GM12878 (cell line): ENCODE data around the gene GPR179.

Source experiments
- CEBPB ChIP-seq, 2 experiments: fragments of 150-350 bp in 1 of 2; IDR thresholded peaks; 2 replicates each; pipeline ENCODE4 v1.6.1; 2012 to 2014; ENCODE audit warnings: low read depth in 2 of 2, low read length in 2 of 2, borderline replicate concordance in 1 of 2, inconsistent platforms in 1 of 2
- CTCF ChIP-seq, 3 experiments: IDR thresholded peaks in 2 of 3; conservative IDR thresholded peaks in 1 of 3; 2 replicates each; pipeline ENCODE4 v1.5.1; 2011; ENCODE audit warnings: low read depth in 3 of 3, low read length in 3 of 3, mild to moderate bottlenecking in 3 of 3, control low read depth in 2 of 3, moderate library complexity in 2 of 3, inconsistent platforms in 1 of 3, mixed read lengths in 1 of 3; ENCODE audit not compliant: control insufficient read depth in 2 of 3, insufficient read depth in 1 of 3; ENCODE audit errors: extremely low read depth in 1 of 3
- EZH2 ChIP-seq: IDR thresholded peaks from 2 replicates; pipeline ENCODE4 v1.6.1; 2012; ENCODE audit warnings: low read depth, mild to moderate bottlenecking, control low read depth, inconsistent platforms, low read length, borderline replicate concordance; ENCODE audit not compliant: control insufficient read depth
- MYC ChIP-seq: IDR thresholded peaks from 2 replicates; pipeline ENCODE4 v1.6.1; 2011; ENCODE audit warnings: mild to moderate bottlenecking, low read length, moderate library complexity, inconsistent platforms; ENCODE audit not compliant: insufficient read depth, insufficient replicate concordance, insufficient read length, severe bottlenecking
- POLR2AphosphoS5 ChIP-seq: IDR thresholded peaks from 2 replicates; pipeline ENCODE4 v1.6.1; 2011; ENCODE audit warnings: mild to moderate bottlenecking, low read length, inconsistent platforms
- TCF7 ChIP-seq: IDR thresholded peaks from 2 replicates; pipeline ENCODE4 v1.6.1; 2014; ENCODE audit warnings: antibody characterized with exemption, borderline replicate concordance
- ZNF24 ChIP-seq: fragments of 450-650 bp; IDR thresholded peaks from 2 replicates; pipeline ENCODE4 v1.6.1; 2017; ENCODE audit warnings: antibody characterized with exemption, mild to moderate bottlenecking
- TF ChIP-seq, protein P1 (sequence below): fragments of 450-650 bp; IDR thresholded peaks from 2 replicates; pipeline ENCODE4 v1.6.1; 2018; ENCODE audit warnings: mild to moderate bottlenecking, low read depth, moderate library complexity; ENCODE audit not compliant: partially characterized antibody

GRCh38 chr17:38324772-38325171 is 19.0 kb downstream of the GPR179 start:
- TF ChIP-seq CEBPB (IDR thresholded peaks at IDR 0.05; ENCODE audit: borderline replicate concordance in 1 of 2, low read depth in 2 of 2, low read length in 2 of 2) = no peak
- no peak for TF ChIP-seq EZH2
- TF ChIP-seq CTCF (IDR thresholded peaks at IDR 0.05 in 2 of 3, conservative IDR thresholded peaks at IDR 0.05 in 1 of 3; ENCODE audit: control insufficient read depth in 2 of 3, extremely low read depth in 1 of 3, insufficient read depth in 1 of 3, low read depth in 3 of 3, low read length in 3 of 3) = no peak
- no peak for TF ChIP-seq POLR2AphosphoS5
- no peak for TF ChIP-seq MYC
- no peak for TF ChIP-seq TCF7
- TF ChIP-seq, protein P1, sequence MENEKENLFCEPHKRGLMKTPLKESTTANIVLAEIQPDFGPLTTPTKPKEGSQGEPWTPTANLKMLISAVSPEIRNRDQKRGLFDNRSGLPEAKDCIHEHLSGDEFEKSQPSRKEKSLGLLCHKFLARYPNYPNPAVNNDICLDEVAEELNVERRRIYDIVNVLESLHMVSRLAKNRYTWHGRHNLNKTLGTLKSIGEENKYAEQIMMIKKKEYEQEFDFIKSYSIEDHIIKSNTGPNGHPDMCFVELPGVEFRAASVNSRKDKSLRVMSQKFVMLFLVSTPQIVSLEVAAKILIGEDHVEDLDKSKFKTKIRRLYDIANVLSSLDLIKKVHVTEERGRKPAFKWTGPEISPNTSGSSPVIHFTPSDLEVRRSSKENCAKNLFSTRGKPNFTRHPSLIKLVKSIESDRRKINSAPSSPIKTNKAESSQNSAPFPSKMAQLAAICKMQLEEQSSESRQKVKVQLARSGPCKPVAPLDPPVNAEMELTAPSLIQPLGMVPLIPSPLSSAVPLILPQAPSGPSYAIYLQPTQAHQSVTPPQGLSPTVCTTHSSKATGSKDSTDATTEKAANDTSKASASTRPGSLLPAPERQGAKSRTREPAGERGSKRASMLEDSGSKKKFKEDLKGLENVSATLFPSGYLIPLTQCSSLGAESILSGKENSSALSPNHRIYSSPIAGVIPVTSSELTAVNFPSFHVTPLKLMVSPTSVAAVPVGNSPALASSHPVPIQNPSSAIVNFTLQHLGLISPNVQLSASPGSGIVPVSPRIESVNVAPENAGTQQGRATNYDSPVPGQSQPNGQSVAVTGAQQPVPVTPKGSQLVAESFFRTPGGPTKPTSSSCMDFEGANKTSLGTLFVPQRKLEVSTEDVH = no peak
- no peak for TF ChIP-seq ZNF24
